NCI-H774 (cell line): ENCODE data around the gene NKD1.

Source experiments
- DNase-seq: peaks from one replicate; lab custom pipeline; 2025; lab: John Stamatoyannopoulos, UW

NKD1 gene

GRCh38 chr16:50613281-50613963 lies 65.2 kb downstream of the NKD1 start:
- no peak for DNase-seq

GRCh38 chr16:50613964-50614474 lies 65.8 kb downstream of the NKD1 start:
- DNase-seq = no peak

GRCh38 chr16:50614955-50615724 lies 66.9 kb downstream of the NKD1 start:
- no peak for DNase-seq

GRCh38 chr16:50615891-50616290 lies 67.7 kb downstream of the NKD1 start:
- DNase-seq = no peak

GRCh38 chr16:50616386-50616785 lies 68.2 kb downstream of the NKD1 start:
- DNase-seq = no peak

- DNase-seq = no peak
Observed at GRCh38 chr16:50616883-50617645, 68.9 kb downstream of the NKD1 start.

- no peak for DNase-seq
Observed at GRCh38 chr16:50617646-50618184, 69.5 kb downstream of the NKD1 start.

GRCh38 chr16:50618238-50618918 lies 70.2 kb downstream of the NKD1 start:
- DNase-seq = no peak

DNA sequence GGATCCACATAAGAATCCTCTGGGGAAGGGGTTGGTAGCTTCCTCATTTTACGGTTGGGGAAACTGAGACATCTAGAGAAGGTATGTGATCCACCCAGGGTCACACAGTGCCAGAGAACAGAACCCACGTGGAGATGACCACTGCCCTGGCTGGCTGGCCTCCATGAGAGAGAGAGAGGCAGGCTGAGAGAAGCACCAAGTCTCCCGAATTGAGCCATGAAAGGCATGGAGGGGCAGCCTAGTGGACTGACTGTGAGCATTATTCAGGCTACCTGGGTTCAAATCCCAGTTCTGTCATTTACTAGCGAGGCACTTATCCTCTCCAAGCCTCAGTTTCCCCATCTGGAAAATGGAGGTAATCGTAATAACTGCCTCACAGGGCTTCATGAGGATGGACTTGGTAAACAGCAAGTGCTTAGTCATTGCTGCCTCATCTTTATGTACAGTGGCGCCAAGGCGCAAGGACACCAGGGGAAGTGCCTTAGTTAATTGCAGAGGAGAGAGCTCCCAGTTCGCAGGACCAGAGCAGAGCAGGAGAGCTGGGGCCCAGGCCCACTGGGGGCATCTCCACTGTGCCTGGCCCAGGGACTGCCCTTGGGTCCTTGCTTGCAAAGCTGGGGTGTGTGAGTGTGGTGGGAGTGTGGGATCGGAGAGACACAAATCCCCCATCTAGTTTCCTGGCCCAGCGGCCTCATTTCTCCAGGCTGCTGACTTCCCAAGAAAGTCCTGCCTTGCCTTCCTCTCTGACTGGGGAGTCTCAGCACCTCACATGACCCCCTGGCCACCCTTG lies 71.7 kb downstream of the NKD1 start:
- no peak for DNase-seq

DNA sequence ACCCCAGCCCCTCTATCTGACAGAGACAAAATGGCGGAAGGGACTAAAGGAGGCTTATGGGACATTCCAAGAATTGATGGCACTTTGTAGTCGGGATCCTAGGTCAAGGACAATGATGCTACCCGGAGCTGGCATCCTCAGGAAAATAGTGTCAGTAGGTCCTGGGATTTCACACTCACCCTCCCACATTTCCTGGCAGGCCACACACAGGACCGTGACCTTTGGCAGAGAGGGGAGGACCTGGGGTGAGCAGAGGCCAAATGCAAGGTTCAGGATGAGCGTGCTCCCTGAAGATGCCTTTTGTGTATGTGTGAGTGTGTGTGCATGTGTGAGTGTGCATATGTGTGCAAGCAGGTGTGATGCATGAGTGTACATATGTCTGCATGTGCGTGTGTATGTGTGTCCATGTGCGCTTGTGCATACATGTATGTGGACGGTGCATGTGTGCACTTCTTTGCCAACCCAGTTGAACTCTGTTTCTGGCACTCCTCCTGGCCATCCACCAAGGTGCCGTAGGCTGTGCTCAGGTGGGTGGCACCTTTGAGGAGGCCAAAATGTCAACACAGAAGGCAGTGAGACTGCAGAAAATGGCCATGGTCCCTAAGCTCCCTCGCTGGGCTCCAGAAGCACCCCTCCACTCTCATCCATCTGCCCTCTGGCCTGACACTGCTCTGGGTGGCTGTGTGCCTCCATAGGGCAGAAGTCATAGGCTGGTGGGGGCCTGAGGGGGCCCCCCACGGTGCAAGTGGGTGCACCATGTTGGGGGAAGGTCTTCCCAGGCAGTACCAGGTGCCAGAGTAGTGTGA lies 72.7 kb downstream of the NKD1 start:
- DNase-seq = no peak

DNA sequence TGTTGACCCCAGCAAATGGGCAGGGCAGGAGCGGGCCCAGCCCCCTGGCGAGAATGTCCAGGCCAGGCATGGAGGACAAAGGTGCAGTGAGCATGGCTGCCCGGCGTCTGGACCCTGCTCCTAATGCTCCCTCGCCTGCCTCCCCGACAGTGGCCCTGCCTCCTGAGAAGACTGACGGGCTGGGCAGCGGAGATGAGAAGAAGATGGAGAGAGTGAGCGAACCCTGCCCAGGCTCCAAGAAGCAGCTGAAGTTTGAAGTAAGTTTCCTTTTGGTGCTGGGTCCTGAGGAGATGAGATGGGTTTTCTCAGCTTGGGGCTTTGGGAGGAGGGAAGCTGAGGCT lies 73.2 kb downstream of the NKD1 start:
- DNase-seq = no peak

DNA sequence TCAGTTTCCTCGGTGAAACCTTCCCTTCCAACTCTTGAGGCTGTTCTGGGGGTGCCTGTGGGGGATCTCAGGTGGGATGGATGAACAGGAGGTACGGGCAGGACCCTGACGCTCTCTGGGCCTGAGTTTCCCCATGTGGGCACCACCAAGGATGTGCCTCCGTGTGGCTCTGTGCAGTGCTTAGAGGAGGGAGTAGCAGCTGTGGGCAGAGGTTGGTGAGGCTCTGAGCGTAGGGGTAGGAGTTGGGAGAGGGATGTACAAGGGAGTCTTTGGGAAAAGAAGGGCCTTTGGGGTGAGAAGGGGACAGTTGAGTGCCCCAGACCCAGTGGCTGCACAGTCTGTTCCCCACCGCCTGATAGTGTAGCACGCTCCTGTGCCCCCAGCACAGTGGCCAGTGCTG lies 73.8 kb downstream of the NKD1 start:
- no peak for DNase-seq

GRCh38 chr16:50622643-50623369 lies 74.6 kb downstream of the NKD1 start:
- DNase-seq = no peak

DNA sequence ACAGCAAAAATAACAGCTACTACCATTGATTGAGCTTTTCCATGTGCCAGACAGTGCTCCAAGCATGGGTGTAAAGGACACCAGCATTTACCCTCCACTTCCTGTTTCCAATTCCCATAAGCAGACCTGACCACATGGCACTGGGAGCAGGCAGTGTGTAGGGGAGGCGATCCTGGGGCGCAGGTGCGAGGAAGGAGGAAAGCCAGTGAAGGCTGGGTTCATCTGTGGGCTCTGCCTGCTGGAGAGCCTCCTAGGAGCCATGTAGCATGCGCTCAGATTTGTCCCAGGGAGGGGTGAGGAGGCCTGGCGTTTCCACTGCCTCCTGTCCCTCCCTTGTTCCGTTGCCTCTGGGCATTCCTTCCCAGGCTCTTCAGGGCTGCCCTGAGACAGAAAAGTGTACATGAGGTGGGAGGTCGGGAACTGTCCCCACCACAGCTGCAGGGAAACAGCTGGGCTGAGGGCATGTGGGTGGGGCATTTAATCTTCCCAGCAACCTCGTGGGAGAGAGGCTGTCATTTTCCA lies 76.3 kb downstream of the NKD1 start:
- no peak for DNase-seq

- no peak for DNase-seq
Observed at GRCh38 chr16:50625374-50625773, 77.2 kb downstream of the NKD1 start.

DNA sequence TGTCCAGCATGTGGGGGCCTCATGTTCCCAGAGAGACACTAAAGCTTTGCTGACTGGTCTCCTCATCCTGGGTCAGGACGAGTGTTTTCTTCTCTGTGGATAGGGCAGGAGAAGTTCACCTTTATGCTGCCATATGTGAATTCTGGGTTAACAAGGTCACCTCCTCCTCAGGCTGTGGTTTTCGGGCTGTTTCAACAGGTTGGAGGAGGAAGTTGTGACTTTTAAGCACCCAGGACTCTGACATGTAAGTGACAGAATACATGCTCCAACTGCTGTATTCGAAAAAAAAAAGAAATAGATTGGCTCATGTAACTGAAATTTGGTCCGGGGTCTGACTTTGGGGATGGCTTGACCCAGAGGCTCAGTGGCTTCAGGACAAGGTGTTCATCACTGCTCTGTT lies 78.7 kb downstream of the NKD1 start:
- DNase-seq = no peak

GRCh38 chr16:50627419-50627818 lies 79.2 kb downstream of the NKD1 start:
- no peak for DNase-seq

- DNase-seq = no peak
Observed at GRCh38 chr16:50628156-50628802, 80.1 kb downstream of the NKD1 start.

- no peak for DNase-seq
Observed at GRCh38 chr16:50629334-50629733, 81.1 kb downstream of the NKD1 start.
